Body of pancreas (tissue), 4 donors: Measurements from ENCODE around the gene ASCL3.
A peak's percentile ranks its signal among the peaks of the same experiment; 100 is the strongest.

ENCODE experiments used
- POLR2A ChIP-seq, 3 donors: fragments of 450-650 bp; IDR thresholded peaks; one replicate each; pipeline ENCODE4 v1.6.1; 2016; ENCODE audit warnings: antibody characterized with exemption in 3 of 3, mild to moderate bottlenecking in 2 of 3
- TF ChIP-seq, protein P1 (sequence below), 7 experiments: fragments of 450-650 bp in 4 of 7; fragments of 200-600 bp in 3 of 7; sonication (generic) in 3 of 7; IDR thresholded peaks; one replicate each; pipeline ENCODE4 v1.5.1; 2016 to 2019; ENCODE audit warnings: antibody characterized with exemption in 7 of 7

DNA sequence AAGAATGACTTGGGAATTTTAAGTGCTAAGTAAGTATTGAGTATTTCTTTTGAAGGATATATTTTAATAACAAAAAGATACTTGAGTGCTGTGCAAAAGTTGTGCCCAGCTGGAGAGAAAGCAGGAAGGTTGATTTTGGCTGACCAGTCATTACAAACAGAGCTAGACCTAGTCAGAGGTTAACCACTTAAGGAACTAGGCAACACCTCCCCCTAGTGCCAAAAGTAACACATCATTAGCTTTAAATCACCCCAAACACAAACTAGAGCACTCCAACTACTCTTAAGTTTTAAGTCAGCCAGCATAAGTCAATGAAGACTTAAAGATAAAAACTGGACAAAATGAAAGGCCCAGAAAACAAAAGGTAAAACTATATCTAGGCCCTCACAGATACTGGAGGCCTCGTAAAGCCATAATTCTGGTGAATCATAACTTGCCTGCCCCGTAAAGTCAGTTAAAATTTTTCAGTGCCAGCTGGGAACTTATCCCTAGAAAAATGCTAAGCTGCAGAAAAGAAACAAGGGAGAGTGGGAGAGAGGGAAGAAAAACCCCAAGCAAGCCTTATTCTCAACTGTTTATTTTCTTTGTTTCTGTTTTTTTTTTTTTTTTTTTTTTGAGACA is 16.8 kb upstream of the ASCL3 start:
- TF ChIP-seq, protein P1, sequence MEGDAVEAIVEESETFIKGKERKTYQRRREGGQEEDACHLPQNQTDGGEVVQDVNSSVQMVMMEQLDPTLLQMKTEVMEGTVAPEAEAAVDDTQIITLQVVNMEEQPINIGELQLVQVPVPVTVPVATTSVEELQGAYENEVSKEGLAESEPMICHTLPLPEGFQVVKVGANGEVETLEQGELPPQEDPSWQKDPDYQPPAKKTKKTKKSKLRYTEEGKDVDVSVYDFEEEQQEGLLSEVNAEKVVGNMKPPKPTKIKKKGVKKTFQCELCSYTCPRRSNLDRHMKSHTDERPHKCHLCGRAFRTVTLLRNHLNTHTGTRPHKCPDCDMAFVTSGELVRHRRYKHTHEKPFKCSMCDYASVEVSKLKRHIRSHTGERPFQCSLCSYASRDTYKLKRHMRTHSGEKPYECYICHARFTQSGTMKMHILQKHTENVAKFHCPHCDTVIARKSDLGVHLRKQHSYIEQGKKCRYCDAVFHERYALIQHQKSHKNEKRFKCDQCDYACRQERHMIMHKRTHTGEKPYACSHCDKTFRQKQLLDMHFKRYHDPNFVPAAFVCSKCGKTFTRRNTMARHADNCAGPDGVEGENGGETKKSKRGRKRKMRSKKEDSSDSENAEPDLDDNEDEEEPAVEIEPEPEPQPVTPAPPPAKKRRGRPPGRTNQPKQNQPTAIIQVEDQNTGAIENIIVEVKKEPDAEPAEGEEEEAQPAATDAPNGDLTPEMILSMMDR (IDR thresholded peaks at IDR 0.05), result peak; percentile 17 to 74 (median 62)
- no peak for TF ChIP-seq POLR2A (IDR thresholded peaks at IDR 0.05)
